ENCODE measurements around the gene CHI3L1.

The CHI3L1 gene

DNA sequence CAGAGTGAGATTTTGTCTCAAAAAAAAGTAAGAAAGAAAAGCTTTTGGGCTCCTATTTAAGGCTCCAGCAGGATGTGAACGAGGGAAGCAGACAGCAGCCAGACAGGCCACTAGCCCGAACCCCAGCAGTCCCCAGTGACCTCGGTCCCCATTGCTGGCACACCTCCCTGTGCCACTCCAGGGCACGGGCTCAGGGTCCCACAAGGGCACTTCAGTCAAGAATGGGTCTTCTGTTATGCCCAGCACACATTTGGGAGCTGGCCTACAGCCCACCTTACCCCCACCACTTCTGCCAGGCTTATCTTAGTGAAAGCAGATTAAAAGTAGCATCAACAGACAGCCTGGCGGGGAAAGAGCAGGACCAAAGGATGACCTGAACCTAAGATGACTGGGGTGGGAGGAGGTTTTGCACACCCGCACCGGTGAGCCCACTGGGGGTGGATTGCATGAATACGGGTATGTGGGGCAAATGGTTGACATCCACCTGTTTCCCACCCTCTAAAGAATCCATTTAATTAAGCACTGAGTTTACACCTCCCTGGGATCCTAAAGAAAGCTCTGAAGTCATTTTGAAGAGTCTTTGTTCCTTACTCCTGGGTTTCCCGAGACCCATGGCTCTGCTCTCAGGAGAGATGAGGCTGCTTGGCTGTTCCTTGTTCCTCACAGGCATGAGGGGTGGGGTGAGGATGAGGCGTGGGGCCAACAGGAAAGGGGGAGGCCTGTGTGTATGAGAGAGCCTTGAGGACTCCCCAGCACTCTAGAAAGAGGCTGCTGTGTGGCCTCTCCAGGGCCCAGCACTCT, 4.7 kb downstream of the CHI3L1 start:
- no peak overlapping the region for H3K27ac ChIP-seq (ENCODE audit: low read depth, low read length, severe bottlenecking)
- H3K9me3 ChIP-seq (ENCODE audit: control insufficient read depth, low read length): no peaks in the 10 kb centered on the region
- WGBS, 2 experiments (ENCODE audit: insufficient coverage in 2 of 2): 70 to 80% methylated on average over 7 of the region's 10 CpGs
- H3K4me1 ChIP-seq (ENCODE audit: control insufficient read depth, insufficient read depth, low read length, poor library complexity, severe bottlenecking): peaks cover 36% of the 10 kb centered on the region
- H3K36me3 ChIP-seq (ENCODE audit: control insufficient read depth, insufficient read depth, low read length): no peaks in the 10 kb centered on the region
- H3K4me3 ChIP-seq (ENCODE audit: extremely low read depth, insufficient read depth, low read length, poor library complexity, severe bottlenecking): no peak overlapping the region

- no peak overlapping the region for H3K4me3 ChIP-seq (ENCODE audit: extremely low read depth, insufficient read depth, low read length, poor library complexity, severe bottlenecking)
- H3K27ac ChIP-seq (ENCODE audit: low read depth, low read length, severe bottlenecking): no peak overlapping the region
- no peaks in the 10 kb centered on the region for H3K9me3 ChIP-seq (ENCODE audit: control insufficient read depth, low read length)
- 91 to 97% methylated on average over 6 to 7 of the region's 11 CpGs for WGBS, 2 experiments (ENCODE audit: insufficient coverage in 2 of 2)
- H3K4me1 ChIP-seq (ENCODE audit: control insufficient read depth, insufficient read depth, low read length, poor library complexity, severe bottlenecking): peaks cover 38% of the 10 kb centered on the region
- H3K36me3 ChIP-seq (ENCODE audit: control insufficient read depth, insufficient read depth, low read length): no peaks in the 10 kb centered on the region
Measured at GRCh38 chr1:203180611-203181330, 5.7 kb downstream of the CHI3L1 start.

GRCh38 chr1:203179667-203180005, 6.9 kb downstream of the CHI3L1 start:
- peaks cover 39% of the 10 kb centered on the region for H3K4me1 ChIP-seq (ENCODE audit: control insufficient read depth, insufficient read depth, low read length, poor library complexity, severe bottlenecking)
- H3K4me3 ChIP-seq (ENCODE audit: extremely low read depth, insufficient read depth, low read length, poor library complexity, severe bottlenecking): no peak overlapping the region
- H3K36me3 ChIP-seq (ENCODE audit: control insufficient read depth, insufficient read depth, low read length): no peaks in the 10 kb centered on the region
- H3K27ac ChIP-seq (ENCODE audit: low read depth, low read length, severe bottlenecking): no peak overlapping the region
- H3K9me3 ChIP-seq (ENCODE audit: control insufficient read depth, low read length): no peaks in the 10 kb centered on the region
- WGBS, 2 experiments (ENCODE audit: insufficient coverage in 2 of 2): 87 to 91% methylated on average over 9 to 10 of the region's 10 CpGs

DNA sequence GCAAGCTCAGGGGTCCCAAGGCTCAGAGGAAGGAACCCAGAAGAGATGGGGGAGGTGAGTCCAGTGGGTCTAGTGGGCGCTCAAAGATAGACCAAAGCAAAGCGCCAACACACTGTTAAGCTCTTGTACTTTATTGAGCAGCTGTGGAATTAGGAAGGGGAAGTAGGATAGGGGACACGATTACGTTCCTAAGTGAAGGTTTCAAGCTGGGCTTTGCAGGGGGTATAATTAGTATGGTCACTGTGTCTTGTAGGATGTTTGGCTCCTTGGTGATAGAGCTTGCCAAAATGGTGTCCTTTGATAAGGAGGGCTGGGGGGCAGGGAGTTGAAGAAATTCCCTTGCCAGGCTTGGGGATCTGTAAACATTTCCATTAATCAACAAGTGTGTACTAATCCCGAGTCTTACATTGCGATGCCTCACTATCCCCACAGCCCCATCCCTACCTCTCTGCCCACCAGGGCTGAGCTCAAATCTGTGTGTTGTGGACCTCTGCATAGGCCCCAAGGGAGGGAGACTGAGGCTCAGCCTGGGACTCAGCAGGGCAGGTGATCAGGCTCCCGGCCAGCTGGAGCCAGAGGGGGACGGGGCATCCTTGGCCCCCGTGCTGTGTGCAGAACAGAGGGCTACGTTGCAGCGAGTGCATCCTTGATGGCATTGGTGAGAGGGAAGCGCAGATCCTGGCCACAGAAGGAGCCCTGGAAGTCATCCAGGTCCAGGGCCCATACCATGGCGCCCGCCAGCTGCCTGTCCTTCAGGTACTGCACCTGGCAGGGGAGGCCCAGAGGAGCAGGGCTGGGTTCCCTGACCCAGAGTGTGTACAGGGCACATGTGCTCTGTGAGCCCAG, 7.5 kb downstream of the CHI3L1 start:
- Histone ChIP-seq H3K36me3 (ENCODE audit: control insufficient read depth, insufficient read depth, low read length) (no peaks in the 10 kb centered on the region), H3K4me3 (ENCODE audit: extremely low read depth, insufficient read depth, low read length, poor library complexity, severe bottlenecking) (no peak overlapping the region), H3K4me1 (ENCODE audit: control insufficient read depth, insufficient read depth, low read length, poor library complexity, severe bottlenecking) (peaks cover 43% of the 10 kb centered on the region), H3K27ac (ENCODE audit: low read depth, low read length, severe bottlenecking) (peak overlapping the region; percentile 93), H3K9me3 (ENCODE audit: control insufficient read depth, low read length) (no peaks in the 10 kb centered on the region)
- WGBS, 2 experiments (ENCODE audit: insufficient coverage in 2 of 2): 92 to 94% methylated on average over 12 to 14 of the region's 14 CpGs

- Histone ChIP-seq H3K4me1 (ENCODE audit: control insufficient read depth, insufficient read depth, low read length, poor library complexity, severe bottlenecking) (peaks cover 50% of the 10 kb centered on the region), H3K27ac (ENCODE audit: low read depth, low read length, severe bottlenecking) (peak overlapping the region; percentile 93)
Measured at GRCh38 chr1:203178083-203178482, 8.4 kb downstream of the CHI3L1 start.

DNA sequence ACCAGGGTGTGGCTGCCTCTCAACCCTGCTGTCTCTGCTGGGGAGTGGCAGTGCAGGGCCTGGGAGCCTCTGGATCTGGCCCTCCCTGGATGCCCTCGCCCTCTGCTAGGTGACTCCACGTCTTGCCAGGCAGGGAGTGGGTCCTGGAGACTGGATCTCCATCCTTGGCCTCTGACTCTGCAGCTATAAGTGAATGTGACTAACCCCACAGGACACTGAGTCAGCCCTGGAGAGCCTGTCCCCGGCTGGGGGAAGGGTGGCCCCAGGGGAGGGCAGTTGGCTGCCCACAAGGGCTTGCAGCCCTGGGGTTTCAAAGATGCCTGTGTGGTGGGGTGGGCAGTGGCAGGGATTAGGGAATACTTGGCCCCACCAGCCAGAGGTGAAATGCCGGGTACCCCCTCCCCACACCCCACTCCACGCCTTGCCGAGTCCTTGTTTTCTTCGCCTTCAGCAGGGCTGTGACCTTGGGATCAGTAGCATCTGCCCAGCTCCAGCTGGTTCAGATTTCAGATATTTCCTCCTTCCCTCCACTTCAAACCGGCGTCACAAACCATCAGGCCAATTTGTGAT, 8.9 kb downstream of the CHI3L1 start:
- Histone ChIP-seq H3K27ac (ENCODE audit: low read depth, low read length, severe bottlenecking) (peak overlapping the region; percentile 93), H3K9me3 (ENCODE audit: control insufficient read depth, low read length) (no peaks in the 10 kb centered on the region), H3K4me3 (ENCODE audit: extremely low read depth, insufficient read depth, low read length, poor library complexity, severe bottlenecking) (no peak overlapping the region), H3K4me1 (ENCODE audit: control insufficient read depth, insufficient read depth, low read length, poor library complexity, severe bottlenecking) (peaks cover 50% of the 10 kb centered on the region), H3K36me3 (ENCODE audit: control insufficient read depth, insufficient read depth, low read length) (no peaks in the 10 kb centered on the region)
- WGBS, 2 experiments (ENCODE audit: insufficient coverage in 2 of 2): 53 to 75% methylated on average over 4 to 6 of the region's 9 CpGs

More at GRCh38 chr1:203178083-203178482, 8.4 kb downstream of the CHI3L1 start:
- no peaks in the 10 kb centered on the region for H3K36me3 ChIP-seq (ENCODE audit: control insufficient read depth, insufficient read depth, low read length)
- 0 to 6% methylated on average over 3 of the region's 5 CpGs for WGBS, 2 experiments (ENCODE audit: insufficient coverage in 2 of 2)
- H3K9me3 ChIP-seq (ENCODE audit: control insufficient read depth, low read length): no peaks in the 10 kb centered on the region
- no peak overlapping the region for H3K4me3 ChIP-seq (ENCODE audit: extremely low read depth, insufficient read depth, low read length, poor library complexity, severe bottlenecking)

- Histone ChIP-seq H3K4me3 (ENCODE audit: extremely low read depth, insufficient read depth, low read length, poor library complexity, severe bottlenecking) (no peak overlapping the region), H3K27ac (ENCODE audit: low read depth, low read length, severe bottlenecking) (no peak overlapping the region), H3K9me3 (ENCODE audit: control insufficient read depth, low read length) (no peaks in the 10 kb centered on the region), H3K4me1 (ENCODE audit: control insufficient read depth, insufficient read depth, low read length, poor library complexity, severe bottlenecking) (peaks cover 50% of the 10 kb centered on the region), H3K36me3 (ENCODE audit: control insufficient read depth, insufficient read depth, low read length) (no peaks in the 10 kb centered on the region)
- 90% methylated on average over 2 of the region's 6 CpGs; no CpG with 5 or more reads in 1 of the 2 experiments for WGBS, 2 experiments (ENCODE audit: insufficient coverage in 2 of 2)
Measured at GRCh38 chr1:203177036-203177405, 9.5 kb downstream of the CHI3L1 start.

DNA sequence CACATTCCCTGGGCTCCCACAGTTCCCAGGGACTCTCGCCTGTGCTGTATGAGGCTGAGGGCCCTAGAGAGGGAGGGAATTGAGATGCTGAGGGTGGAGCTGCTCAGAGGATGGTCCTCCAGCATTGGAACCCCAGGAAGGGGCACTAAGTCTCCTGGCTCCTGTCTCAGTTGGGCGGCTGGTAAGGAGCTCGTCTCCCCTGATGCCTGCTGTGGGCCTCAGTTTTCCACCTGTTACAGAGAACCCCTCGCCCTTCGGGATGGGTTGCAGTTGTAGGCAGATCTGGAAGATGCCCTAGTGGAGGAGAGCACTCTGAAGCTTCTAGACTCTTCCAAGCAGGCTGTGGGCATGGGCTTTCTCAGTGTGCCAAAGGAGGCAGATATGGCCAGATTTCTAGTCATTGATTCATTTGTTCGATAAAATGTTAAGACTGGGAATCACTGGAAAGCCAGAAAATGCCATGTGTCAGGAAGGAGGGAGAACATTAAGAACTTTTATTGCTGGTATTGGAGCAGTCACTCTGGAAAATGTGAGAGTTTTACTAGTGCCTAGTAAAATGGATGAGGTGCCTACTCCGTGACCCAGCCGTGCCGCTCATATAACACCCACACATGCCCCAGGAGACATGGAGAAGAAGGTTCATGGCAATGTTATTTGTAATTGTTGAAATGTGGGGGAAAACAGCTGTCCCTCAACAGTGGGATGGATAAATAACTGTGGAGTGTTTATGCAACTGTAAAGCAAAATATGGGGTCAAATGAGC, 10.1 kb downstream of the CHI3L1 start:
- Histone ChIP-seq H3K4me3 (ENCODE audit: extremely low read depth, insufficient read depth, low read length, poor library complexity, severe bottlenecking) (no peak overlapping the region), H3K9me3 (ENCODE audit: control insufficient read depth, low read length) (no peaks in the 10 kb centered on the region), H3K27ac (ENCODE audit: low read depth, low read length, severe bottlenecking) (no peak overlapping the region), H3K36me3 (ENCODE audit: control insufficient read depth, insufficient read depth, low read length) (no peaks in the 10 kb centered on the region), H3K4me1 (ENCODE audit: control insufficient read depth, insufficient read depth, low read length, poor library complexity, severe bottlenecking) (peaks cover 50% of the 10 kb centered on the region)
- WGBS, 2 experiments (ENCODE audit: insufficient coverage in 2 of 2): 100% methylated on average over 3 to 6 of the region's 9 CpGs

- H3K27ac ChIP-seq (ENCODE audit: low read depth, low read length, severe bottlenecking): no peak overlapping the region
- H3K9me3 ChIP-seq (ENCODE audit: control insufficient read depth, low read length): no peaks in the 10 kb centered on the region
- no peak overlapping the region for H3K4me3 ChIP-seq (ENCODE audit: extremely low read depth, insufficient read depth, low read length, poor library complexity, severe bottlenecking)
- H3K4me1 ChIP-seq (ENCODE audit: control insufficient read depth, insufficient read depth, low read length, poor library complexity, severe bottlenecking): peaks cover 50% of the 10 kb centered on the region
- H3K36me3 ChIP-seq (ENCODE audit: control insufficient read depth, insufficient read depth, low read length): no peaks in the 10 kb centered on the region
- WGBS, 2 experiments (ENCODE audit: insufficient coverage in 2 of 2): 90 to 93% methylated on average over 2 to 9 of the region's 9 CpGs
Measured at GRCh38 chr1:203175827-203176241, 10.7 kb downstream of the CHI3L1 start.

Measured in mesodermal cell (in vitro differentiated cells).